HG03135 (cell line): ENCODE data around the gene TNFSF15.

ENCODE experiments used
- ATAC-seq: cut with Tn5 transposase; IDR thresholded peaks from one replicate; pipeline ENCODE4 v1.9.1; 2021; ENCODE audit warnings: mild to moderate bottlenecking, moderate library complexity; ENCODE audit not compliant: unreplicated experiment

The TNFSF15 gene

DNA sequence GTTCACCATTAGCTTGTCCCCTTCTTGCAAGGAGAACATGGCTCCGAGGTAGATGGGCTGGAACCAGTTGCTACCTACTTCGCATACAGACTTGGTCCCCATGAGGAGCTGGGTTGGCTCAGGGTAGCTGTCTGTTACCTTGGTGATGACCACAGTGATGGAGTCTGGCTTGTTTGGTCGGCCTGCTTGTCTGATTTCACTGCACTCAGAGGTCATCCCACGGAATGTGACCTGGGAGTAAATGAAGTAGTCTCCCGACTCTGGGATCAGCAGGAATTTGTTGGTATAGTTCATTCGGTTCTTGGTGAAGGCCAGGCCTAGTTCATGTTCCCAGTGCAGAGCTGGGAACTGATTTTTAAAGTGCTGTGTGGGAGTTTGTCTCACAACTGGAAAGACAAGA, 15.3 kb downstream of the TNFSF15 start:
- ATAC-seq, result no peak

DNA sequence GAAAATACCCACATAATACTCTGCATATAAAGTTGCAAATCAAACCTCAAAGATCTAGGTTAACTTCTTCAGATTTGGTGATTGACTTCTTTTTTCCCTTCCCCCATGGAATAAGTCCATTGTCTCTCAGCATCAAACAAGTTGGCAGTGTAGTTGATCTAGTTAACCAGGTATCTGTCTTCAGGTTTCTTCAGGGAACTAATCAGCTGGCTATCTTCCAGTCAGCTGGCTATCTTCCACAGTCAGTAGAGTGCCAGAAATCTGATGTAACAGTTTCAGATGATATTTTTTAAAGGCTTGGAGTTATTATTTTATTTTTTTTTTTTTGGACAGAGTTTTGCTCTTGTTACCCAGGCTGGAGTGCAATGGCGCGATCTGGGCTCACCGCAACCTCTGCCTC, 16.8 kb downstream of the TNFSF15 start:
- ATAC-seq, result no peak

DNA sequence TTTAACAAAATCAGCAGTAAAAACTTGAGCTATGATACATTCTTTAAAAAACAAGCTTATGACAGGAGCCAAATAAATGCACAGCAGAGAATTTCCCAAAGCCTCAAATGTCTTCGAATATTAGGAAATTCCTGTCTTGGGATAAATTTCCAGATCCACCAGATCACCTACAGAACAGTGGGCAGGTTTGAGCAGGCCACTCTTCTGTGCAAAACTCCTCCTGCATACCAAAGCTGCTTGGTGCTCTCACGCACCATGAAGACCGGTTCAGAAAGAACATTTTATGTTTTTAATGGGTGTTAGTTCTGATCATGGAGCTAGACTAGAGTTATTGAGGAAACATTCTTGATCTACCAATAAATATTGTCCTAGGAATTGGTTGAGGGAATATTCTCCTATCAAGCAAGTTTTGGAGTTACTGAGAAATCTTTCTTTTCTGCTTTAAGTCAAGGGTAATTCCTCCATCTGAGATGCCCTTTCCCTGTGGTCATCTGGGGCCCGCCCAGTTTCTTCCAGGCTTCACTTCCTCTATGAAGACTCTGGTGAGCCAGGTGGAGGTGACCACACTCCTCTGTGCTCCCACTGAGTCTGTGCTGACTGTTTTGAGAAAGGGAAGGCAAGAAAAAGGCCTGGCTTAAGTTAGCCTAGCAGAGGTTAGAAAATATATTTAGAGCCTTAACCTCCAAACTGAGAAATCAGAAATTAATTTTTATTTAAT, 17.9 kb downstream of the TNFSF15 start:
- no peak for ATAC-seq

DNA sequence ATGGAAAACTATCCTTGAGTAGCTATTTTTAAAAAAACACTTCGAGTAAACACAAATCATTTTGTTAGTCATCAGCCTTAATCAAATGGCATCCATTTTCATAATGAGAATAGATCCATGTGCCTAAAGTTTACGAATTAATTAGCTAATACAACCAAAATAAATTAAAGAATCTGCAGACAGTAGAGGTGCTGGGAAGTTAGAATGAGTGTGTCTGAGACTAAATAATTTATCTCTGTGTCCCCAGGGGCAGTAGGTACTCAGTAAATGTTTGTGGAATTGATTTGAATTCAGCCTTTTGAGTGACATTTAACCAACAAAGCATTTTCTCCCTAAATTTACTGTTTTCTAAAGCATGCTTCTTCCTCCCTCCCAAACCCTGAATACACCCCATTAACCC, 18.6 kb downstream of the TNFSF15 start:
- ATAC-seq, result no peak

DNA sequence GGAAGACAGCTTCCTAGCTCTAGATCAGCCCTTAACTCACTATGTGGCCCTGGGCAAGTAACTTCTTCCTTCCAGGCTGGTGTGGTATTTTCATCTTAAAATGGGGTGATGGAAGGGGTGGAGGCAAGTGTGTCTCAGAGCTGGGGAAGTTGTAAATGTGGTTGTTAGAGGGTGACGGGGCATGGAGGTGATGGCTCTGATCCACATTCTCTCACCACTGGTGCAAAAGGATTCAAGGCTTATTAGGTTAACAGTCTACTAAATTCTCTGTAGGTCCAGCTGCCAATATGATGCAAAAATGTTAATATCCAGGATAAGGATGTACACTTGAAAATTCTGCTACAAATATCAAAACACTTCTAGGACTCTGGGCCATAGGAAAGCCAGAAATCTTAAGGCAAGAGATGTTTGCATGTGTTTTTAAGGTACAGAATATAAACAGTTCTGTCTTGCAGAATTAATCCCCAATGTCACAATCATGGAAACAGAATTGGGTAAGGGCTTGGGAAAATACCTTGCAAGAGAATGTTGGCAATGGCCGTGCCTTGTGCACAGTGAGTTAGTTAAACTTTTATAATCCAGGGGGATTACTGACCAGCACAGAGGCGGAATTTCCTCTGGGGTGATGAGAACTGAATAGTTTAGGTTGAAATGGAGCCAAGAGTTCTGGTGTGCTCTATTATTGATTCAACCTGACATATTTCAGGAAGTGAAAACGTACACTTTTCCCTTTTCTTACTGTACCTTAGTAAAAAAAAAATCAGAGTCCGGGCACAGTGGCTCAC, 19.8 kb downstream of the TNFSF15 start:
- ATAC-seq, result no peak

DNA sequence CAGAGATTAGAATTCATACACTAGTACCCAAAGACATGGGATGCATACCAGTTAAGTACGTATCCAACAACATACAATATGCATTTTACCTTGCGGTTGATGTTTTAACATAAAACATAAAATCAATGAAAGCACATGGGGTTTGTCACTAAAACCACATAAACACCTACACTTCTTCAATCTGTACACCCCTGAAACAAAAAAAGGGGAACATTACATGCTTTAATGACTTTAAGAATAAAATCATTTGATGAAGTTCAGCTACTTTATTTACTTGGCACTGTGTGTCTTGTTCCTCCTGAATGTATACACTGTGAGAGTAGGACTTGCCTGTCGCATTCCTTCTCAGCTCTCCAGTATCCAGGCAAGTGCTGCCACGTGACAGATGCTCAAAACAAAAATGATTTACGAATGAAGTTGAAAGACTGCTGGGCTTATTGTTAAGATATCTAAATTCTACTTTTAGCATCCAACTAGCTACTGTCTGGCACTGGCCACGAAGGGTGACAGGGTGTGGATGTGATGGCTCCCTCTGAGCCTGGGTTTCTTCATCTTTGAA, 21.0 kb downstream of the TNFSF15 start:
- no peak for ATAC-seq

DNA sequence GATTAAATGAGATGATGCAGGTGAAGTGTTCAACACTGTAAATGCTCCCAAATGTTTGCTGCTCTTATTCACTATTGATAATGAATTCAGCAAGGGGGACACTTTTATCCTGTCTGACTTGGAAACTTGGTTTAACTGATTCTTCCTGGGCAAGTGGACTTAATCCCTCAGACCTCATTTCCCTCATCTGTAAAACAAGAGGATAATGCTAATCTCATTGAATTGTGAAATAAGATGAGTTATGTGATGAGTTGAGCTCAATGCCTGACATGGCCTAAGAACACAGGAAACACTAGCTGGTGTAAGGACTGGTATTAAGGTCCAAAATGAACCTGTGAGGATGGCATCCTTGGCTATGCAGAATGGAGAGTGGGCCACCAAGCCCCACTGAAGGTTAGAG, 23.3 kb downstream of the TNFSF15 start:
- no peak for ATAC-seq

DNA sequence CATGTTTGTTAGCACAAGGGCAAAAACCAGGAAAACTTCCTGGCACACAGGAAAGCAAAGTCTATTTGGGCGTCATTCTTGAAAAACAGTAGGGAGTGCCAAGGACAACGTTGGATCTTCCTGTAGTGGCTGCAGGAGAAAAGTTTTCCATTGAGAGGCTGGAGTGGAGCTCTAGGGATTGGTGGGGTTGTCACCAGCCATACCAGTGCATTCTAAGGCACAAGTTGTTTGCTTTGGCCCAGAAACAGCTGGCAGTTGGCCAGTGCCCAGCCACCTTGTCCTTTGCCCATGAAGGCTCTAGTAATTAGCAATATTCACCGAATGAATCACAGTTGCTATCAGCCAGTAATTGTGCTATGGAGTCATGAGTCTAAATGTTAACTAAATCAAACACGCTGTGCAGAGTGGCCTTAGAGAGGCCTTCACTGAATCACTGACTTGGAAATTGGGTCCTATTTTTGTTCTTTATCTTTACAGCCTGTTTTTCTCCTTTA, 26.4 kb downstream of the TNFSF15 start:
- ATAC-seq, result no peak

DNA sequence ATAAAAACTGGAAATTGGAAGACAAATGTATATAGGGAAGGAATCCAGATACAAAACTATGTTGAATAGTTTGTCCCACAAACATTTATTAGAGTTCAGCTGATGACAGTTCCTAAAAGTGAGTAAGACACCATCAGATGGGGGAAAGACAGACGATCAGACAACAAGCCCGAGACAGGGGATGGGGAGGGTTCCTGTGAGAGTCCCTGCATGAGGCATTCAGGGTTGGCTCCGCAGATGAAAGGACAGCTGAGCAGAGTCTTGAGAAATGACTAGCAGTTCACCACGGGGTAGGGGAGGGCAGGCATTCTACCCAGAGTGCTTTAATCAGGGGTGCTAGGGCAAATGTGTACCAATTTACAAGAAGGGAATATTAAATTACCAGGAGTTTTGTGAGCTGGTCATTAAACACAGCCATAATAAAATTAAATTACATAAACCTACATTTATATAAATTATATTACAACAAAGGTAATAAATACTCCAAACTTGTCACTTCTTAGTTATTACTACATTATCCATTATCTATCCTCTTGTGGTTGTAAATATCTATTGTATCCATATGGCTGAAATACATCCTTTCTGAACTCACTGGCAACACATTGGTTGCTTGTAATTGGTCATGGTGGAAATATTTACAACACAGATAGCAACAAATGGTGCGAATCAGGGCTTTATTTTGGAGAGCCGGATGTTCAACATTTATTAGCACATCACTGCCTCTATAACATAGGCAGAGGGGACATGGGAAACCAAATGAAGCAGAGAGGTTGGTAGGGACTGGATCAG, 27.8 kb downstream of the TNFSF15 start:
- no peak for ATAC-seq

DNA sequence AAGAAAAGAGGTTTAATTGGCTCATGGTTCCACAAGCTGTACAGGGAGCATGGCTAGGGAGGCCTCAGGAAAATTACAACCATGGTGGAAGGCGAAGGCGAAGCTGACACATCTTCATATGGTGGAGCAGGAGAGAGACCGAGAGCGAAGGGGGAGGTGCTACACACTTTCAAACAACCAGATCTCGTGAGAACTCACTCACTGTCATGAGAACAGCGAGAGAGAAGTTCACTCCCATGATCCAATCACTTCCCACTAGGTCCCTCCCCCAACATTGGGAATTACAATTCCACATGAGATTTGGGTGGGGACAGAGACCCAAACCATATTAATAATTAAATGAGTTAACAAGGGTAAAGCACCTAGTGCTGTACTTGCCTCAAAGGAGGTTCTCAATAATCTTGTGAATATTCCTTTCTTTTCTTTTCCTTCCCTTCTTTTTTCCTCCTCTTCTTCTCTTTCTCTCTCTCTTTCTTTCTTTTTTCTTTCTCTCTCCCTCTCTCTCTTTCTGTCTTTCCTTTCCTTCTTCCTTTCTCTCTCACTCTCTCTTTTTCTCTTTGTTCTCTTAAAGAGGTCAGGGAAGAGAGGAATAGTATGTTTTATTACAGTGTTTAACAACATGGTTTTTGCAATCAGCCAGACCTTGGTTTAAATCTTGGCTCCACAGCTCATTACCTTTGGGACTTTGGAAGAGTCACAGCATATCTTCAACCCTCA, 29.0 kb downstream of the TNFSF15 start:
- no peak for ATAC-seq

DNA sequence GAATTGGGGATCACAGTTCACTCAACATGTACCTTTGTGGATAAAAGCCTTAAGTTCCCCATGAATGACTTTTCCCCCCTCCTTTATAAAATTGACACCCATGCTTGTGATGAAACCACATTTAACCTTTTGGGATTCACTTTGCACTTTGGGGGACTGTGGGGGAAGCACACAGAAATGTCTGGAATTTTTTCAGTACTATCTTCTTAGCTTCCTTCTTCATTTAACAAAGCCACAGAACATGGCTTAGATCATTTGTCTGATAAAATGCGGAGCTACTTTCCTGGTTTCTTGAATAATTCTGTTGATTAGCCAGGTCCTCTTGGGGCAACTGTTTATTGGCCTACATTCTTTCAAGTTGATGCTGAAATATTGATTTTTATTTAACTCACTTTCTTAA, 29.9 kb downstream of the TNFSF15 start:
- ATAC-seq, result no peak

DNA sequence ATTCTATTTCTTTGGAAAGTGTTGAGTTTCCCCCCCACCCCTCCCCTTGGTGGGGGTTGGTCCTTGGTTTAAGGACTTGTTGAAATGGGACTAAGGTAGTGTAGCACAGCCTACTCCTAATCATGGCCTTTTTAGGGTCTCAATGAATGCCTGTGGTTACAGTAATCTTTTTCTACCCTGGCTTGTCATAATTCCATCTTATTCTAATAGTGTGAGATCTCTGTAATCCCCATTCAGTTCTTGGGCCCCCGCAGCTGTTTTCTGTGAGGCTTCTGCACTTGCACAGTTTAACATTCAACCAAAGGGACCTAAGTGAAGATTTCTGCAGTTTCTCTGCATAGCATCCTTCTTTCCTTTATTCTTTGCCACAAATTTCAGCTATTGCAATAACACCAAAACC, 30.7 kb downstream of the TNFSF15 start:
- ATAC-seq, result no peak

DNA sequence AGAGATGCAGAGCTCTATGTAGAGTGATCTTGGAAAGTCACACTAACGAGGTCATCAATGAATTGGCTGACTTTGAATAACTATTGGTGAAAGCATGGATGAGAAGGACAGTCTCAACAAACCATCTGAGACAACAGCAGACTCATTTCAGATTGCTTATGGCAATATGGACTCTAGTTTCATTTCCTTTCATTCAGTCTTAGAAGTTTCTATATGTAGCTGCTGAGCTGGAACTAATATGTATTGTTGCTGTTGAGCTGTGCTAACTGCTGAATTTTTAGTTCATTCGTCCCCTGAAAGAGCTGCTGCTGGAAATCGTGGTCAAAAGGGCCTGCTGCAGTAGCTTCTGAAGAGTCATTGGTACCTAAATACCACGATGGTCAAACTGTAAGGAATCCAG, 31.3 kb downstream of the TNFSF15 start:
- peak; percentile 57 for ATAC-seq

DNA sequence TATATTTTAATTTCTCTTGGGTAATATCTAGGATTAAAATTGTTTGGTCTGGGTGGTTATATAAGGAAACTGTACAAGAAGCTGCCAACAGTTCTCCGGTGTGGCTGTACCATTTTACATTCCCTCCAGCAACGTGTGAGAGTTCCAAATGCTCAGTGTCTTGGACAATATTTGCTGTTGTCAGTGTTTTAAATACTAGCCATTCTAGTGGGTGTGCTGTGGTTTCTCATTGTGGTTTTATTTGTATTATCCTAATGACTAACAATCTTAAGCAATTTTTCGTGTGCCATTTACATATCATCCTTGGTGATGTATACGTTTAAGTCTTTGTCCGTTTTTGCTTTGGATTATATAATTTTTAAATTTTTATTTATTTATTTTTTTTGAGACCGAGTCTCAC, 34.0 kb downstream of the TNFSF15 start:
- no peak for ATAC-seq

DNA sequence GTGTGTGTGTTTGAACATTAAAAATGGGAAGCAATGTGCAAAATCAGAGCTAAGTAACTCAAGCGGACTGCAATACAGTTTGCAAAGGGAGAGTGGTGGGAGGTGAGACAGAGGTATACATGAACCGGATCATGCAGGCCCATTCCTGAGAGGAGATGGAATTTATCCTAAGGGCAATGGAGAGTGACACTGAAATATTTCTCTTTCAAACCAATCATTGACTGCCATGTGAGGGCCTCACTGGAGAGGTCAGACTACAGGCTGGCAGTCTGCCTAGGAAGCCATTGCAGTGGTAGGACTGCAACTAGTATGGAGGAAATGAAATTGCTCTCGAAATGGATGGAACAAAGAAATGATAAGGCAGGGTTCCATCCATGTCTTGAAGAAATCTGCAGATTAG, 34.8 kb downstream of the TNFSF15 start:
- ATAC-seq, result no peak

DNA sequence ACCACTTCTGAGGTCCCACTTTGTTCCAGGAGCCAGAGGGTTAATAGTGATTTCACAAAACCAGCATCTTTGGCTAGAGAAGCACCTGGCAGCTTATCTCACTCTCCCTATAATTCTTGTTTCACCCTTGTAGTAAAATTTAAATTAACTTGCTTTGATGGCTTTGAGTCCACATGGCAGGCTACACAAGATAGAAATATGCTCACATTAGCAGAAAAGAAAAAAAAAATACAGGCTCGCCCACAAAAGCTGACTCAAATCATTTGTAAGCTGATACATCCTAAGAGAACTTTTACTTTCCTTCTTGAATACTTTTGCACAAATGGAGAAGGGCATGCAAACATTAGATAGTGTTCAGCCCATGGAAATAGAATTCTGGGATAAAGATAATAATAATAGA, 36.2 kb downstream of the TNFSF15 start:
- ATAC-seq, result no peak

DNA sequence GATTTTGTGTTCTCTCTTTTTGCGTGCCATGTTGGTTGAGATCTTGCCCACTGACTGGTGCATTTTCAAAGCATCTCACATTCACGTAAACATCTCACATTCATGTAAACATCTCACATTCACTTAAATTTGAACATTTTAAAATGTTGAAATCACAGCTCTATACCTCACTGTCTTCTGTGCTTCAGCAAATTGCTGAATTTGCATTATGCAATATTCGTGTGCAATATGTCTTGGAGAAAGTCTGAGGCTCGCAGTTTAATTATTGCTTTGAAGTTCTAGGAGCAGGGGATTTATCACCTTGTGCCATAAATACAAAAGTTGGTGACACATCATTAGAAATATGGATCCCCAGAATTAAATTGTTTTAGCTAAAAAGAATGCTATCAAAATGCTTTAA, 42.6 kb downstream of the TNFSF15 start:
- ATAC-seq, result no peak

DNA sequence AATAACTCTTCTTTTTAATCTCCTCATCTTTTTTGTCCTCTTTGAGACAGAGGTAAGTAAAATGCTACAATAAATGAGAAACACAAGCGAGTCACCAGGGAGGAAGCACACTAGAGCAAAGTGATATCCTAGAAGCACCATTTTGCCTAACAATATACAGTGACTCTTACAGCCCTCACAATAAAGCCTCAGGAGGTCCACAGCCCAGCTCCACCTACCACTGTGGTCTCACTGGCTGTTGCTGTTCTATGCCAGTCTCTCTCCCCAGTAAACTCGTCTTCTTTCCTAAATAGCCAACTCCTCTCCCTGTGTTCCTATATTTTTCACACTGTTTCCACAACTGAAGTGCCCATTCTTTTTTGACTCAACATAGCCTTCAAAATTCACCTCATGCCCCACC, 44.3 kb downstream of the TNFSF15 start:
- no peak for ATAC-seq

DNA sequence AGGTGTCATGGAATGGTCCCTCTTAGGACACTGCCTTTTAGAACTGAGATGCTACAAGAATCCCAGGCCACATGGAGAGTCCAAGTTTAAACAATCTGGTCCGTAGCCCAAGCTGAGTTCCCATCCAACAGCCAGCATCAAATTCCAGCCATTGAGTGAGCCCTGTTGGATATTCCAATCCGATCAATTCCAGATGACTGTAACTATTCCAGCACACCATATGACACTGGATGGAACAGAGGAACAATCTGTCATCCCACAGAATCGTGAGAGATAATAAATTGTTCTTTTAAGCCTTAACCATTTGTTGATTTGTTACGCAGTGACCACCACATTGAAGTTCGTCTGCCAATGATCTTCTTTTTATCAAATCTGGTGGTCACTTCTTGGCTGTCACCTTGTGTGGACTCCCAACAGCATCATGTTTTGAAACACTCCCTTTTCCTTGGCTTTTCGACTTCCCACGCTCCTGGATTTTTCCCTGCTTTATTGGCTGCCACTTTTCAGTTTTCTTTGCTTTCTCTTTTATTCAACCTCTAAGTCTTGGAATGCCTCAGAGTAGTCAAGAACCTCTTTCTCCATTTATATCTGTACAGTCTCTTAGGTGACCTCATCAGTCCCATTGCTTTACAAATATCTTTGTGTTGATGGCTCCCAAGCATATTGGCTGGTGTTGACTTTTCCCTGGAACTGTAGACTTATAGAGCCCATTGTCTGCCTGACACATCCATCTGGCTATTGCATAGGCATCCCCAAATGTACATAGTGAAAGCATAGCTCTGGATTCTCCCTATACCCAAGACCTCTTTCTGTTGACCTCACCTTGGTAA, 46.1 kb downstream of the TNFSF15 start:
- ATAC-seq, result no peak

DNA sequence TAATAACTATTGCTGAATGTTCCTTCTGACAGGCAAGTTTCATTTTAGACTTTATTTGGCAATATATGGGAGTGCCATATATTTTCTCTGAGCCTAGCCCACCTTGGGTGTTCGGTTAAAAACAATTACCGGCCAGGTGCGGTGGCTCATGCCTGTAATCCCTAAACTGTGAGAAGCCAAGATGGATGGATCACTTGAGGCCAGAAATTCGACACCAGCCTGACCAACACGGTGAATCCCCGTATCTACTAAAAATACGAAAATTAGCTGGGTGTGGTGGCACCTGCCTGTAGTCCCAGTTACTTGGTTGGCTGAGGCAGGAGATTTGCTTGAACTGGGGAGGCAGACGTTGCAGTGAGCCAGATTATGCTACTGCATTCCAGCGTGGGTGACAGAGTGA, 47.9 kb downstream of the TNFSF15 start:
- no peak for ATAC-seq
